WTC11 (cell line): Measurements from ENCODE around the gene CCR1. TPM values are rescaled to one million over a fixed set of nuclear protein-coding genes. Genes with fewer than 3 reads are reported as not detected.

Source experiments
- ATAC-seq: fragments of 200-7000 bp; cut with Tn5 transposase; 2 replicates; pipeline ENCODE4 v1.10.0; 2021; ENCODE audit warnings: mild to moderate bottlenecking, moderate library complexity
- CTCF ChIA-PET: fragments of 300-600 bp; sonication (Branson Sonifier 250); formaldehyde crosslinking; loops from one replicate; lab custom pipeline; 2021; ENCODE audit warnings: antibody characterized with exemption; lab: Charles Lee
- POLR2A ChIA-PET: fragments of 350-600 bp; sonication (Branson Sonifier 250); formaldehyde crosslinking; loops from one replicate; lab custom pipeline; 2021; ENCODE audit warnings: antibody characterized with exemption; lab: Charles Lee
- DNase-seq: peaks from one replicate; pipeline ENCODE4 v3.0.0; 2021; ENCODE audit warnings: low spot score
- H3K27ac Mint-ChIP-seq: 2 replicates; pipeline ENCODE4 v1.8.0; 2021; ENCODE audit warnings: mixed read lengths
- H3K27me3 Mint-ChIP-seq: 2 replicates; pipeline ENCODE4 v1.8.0; 2021; ENCODE audit warnings: low read depth, mild to moderate bottlenecking, moderate library complexity, mixed read lengths
- H3K36me3 Mint-ChIP-seq: 2 replicates; pipeline ENCODE4 v1.8.0; 2021; ENCODE audit warnings: mixed read lengths
- H3K4me1 Mint-ChIP-seq: 2 replicates; pipeline ENCODE4 v1.8.0; 2022; ENCODE audit warnings: mixed read lengths
- H3K4me3 Mint-ChIP-seq: 2 replicates; pipeline ENCODE4 v1.8.0; 2021; ENCODE audit warnings: mild to moderate bottlenecking, moderate library complexity, mixed read lengths
- H3K9me3 Mint-ChIP-seq: 2 replicates; pipeline ENCODE4 v1.8.0; 2021; ENCODE audit warnings: mixed read lengths
- CREM ChIP-seq: sonication (generic); formaldehyde crosslinking; IDR thresholded peaks from 2 replicates; pipeline ENCODE4 v1.8.1; 2022; ENCODE audit warnings: mild to moderate bottlenecking, missing genetic modification reagents, moderate library complexity
- ETV6 ChIP-seq: sonication (generic); formaldehyde crosslinking; IDR thresholded peaks from 2 replicates; pipeline ENCODE4 v1.8.1; 2022; ENCODE audit warnings: mild to moderate bottlenecking, missing genetic modification reagents
- FOXK1 ChIP-seq: sonication (generic); formaldehyde crosslinking; IDR thresholded peaks from 2 replicates; pipeline ENCODE4 v1.8.0; 2022; ENCODE audit warnings: mild to moderate bottlenecking, moderate library complexity, missing genetic modification reagents
- GABPB1 ChIP-seq: sonication (generic); formaldehyde crosslinking; IDR thresholded peaks from 2 replicates; pipeline ENCODE4 v1.8.1; 2023; ENCODE audit warnings: mild to moderate bottlenecking, missing genetic modification reagents
- KAT7 ChIP-seq: sonication (generic); formaldehyde crosslinking; IDR thresholded peaks from 2 replicates; pipeline ENCODE4 v1.8.1; 2023; ENCODE audit warnings: missing genetic modification reagents, mild to moderate bottlenecking, borderline replicate concordance
- NFYB ChIP-seq: sonication (generic); formaldehyde crosslinking; conservative IDR thresholded peaks from 2 replicates; pipeline ENCODE4 v1.8.0; 2022; ENCODE audit warnings: low read depth, missing genetic modification reagents
- PRRX2 ChIP-seq: fragments of 250-450 bp; sonication (Bioruptor Pico); IDR thresholded peaks from 2 replicates; pipeline ENCODE4 v1.8.0; 2021; ENCODE audit warnings: mild to moderate bottlenecking
- RORB ChIP-seq: fragments of 250-450 bp; sonication (Bioruptor Pico); IDR thresholded peaks from 2 replicates; pipeline ENCODE4 v1.9.0; 2021; ENCODE audit warnings: mild to moderate bottlenecking
- ZNF121 ChIP-seq: sonication (generic); formaldehyde crosslinking; IDR thresholded peaks from 2 replicates; pipeline ENCODE4 v1.8.0; 2023; ENCODE audit warnings: missing genetic modification reagents
- ZNF263 ChIP-seq: sonication (generic); formaldehyde crosslinking; IDR thresholded peaks from 2 replicates; pipeline ENCODE4 v1.8.1; 2022; ENCODE audit warnings: low read depth, mild to moderate bottlenecking, moderate library complexity, missing genetic modification reagents
- total RNA-seq: library from RNA; stranded (reverse); gene quantifications from 3 replicates; pipeline ENCODE4 v1.2.3, GENCODE V29; 2021
- TF ChIP-seq, protein P1 (sequence below): sonication (generic); formaldehyde crosslinking; IDR thresholded peaks from 2 replicates; pipeline ENCODE4 v1.8.1; 2023; ENCODE audit warnings: mild to moderate bottlenecking, moderate library complexity, missing genetic modification reagents
- TF ChIP-seq, protein P2 (sequence below): fragments of 200-600 bp; IDR thresholded peaks from 2 replicates; pipeline ENCODE4 v1.8.0; 2022; ENCODE audit warnings: antibody characterized with exemption
- TF ChIP-seq, protein P3 (sequence below): fragments of 250-450 bp; sonication (Bioruptor Pico); IDR thresholded peaks from 2 replicates; pipeline ENCODE4 v2.1.2; 2022; ENCODE audit warnings: mild to moderate bottlenecking, moderate library complexity
- TF ChIP-seq, protein P4 (sequence below): sonication (generic); formaldehyde crosslinking; IDR thresholded peaks from 2 replicates; pipeline ENCODE4 v1.8.0; 2022; ENCODE audit warnings: mild to moderate bottlenecking, missing genetic modification reagents
- TF ChIP-seq, protein P5 (sequence below): fragments of 250-450 bp; sonication (Bioruptor Pico); IDR thresholded peaks from 2 replicates; pipeline ENCODE4 v1.9.0; 2021; ENCODE audit warnings: mild to moderate bottlenecking
- TF ChIP-seq, protein P6 (sequence below): sonication (generic); formaldehyde crosslinking; IDR thresholded peaks from 2 replicates; pipeline ENCODE4 v1.8.1; 2022; ENCODE audit warnings: mild to moderate bottlenecking, moderate library complexity, missing genetic modification reagents

Gene CCR1
- total RNA-seq, 1 experiment from 2014 or later = not detected

GRCh38 chr3:46183330-46183729 lies 24.8 kb downstream of the CCR1 start (continued):
- TF ChIP-seq, protein P1, sequence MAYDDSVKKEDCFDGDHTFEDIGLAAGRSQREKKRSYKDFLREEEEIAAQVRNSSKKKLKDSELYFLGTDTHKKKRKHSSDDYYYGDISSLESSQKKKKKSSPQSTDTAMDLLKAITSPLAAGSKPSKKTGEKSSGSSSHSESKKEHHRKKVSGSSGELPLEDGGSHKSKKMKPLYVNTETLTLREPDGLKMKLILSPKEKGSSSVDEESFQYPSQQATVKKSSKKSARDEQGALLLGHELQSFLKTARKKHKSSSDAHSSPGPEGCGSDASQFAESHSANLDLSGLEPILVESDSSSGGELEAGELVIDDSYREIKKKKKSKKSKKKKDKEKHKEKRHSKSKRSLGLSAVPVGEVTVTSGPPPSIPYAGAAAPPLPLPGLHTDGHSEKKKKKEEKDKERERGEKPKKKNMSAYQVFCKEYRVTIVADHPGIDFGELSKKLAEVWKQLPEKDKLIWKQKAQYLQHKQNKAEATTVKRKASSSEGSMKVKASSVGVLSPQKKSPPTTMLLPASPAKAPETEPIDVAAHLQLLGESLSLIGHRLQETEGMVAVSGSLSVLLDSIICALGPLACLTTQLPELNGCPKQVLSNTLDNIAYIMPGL (CRISPR knock-in tag) = no peak
- no peak for TF ChIP-seq FOXK1
- TF ChIP-seq KAT7 (CRISPR knock-in tag) = no peak

- Mint-ChIP-seq H3K4me1 (no peaks in the 10 kb centered on the region), H3K27me3 (peaks cover 15% of the 10 kb centered on the region), H3K4me3 (no peak overlapping the region), H3K27ac (no peak overlapping the region), H3K36me3 (no peaks in the 10 kb centered on the region), H3K9me3 (peaks cover 47% of the 10 kb centered on the region)
- ATAC-seq (no peak), DNase-seq (no peak)
- CTCF ChIA-PET = no interaction called here
- TF ChIP-seq NFYB = no peak
- no peak for TF ChIP-seq GABPB1
- TF ChIP-seq, protein P2, sequence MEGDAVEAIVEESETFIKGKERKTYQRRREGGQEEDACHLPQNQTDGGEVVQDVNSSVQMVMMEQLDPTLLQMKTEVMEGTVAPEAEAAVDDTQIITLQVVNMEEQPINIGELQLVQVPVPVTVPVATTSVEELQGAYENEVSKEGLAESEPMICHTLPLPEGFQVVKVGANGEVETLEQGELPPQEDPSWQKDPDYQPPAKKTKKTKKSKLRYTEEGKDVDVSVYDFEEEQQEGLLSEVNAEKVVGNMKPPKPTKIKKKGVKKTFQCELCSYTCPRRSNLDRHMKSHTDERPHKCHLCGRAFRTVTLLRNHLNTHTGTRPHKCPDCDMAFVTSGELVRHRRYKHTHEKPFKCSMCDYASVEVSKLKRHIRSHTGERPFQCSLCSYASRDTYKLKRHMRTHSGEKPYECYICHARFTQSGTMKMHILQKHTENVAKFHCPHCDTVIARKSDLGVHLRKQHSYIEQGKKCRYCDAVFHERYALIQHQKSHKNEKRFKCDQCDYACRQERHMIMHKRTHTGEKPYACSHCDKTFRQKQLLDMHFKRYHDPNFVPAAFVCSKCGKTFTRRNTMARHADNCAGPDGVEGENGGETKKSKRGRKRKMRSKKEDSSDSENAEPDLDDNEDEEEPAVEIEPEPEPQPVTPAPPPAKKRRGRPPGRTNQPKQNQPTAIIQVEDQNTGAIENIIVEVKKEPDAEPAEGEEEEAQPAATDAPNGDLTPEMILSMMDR = no peak
- TF ChIP-seq PRRX2 (CRISPR knock-in tag) = no peak
- TF ChIP-seq ZNF263 = no peak
- TF ChIP-seq, protein P3, sequence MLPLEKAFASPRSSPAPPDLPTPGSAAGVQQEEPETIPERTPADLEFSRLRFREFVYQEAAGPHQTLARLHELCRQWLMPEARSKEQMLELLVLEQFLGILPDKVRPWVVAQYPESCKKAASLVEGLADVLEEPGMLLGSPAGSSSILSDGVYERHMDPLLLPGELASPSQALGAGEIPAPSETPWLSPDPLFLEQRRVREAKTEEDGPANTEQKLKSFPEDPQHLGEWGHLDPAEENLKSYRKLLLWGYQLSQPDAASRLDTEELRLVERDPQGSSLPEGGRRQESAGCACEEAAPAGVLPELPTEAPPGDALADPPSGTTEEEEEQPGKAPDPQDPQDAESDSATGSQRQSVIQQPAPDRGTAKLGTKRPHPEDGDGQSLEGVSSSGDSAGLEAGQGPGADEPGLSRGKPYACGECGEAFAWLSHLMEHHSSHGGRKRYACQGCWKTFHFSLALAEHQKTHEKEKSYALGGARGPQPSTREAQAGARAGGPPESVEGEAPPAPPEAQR (CRISPR knock-in tag) = no peak
- no peak for TF ChIP-seq RORB
- TF ChIP-seq, protein P4, sequence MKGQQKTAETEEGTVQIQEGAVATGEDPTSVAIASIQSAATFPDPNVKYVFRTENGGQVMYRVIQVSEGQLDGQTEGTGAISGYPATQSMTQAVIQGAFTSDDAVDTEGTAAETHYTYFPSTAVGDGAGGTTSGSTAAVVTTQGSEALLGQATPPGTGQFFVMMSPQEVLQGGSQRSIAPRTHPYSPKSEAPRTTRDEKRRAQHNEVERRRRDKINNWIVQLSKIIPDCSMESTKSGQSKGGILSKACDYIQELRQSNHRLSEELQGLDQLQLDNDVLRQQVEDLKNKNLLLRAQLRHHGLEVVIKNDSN = no peak
- TF ChIP-seq ZNF121 (CRISPR knock-in tag) = no peak
- TF ChIP-seq, protein P5, sequence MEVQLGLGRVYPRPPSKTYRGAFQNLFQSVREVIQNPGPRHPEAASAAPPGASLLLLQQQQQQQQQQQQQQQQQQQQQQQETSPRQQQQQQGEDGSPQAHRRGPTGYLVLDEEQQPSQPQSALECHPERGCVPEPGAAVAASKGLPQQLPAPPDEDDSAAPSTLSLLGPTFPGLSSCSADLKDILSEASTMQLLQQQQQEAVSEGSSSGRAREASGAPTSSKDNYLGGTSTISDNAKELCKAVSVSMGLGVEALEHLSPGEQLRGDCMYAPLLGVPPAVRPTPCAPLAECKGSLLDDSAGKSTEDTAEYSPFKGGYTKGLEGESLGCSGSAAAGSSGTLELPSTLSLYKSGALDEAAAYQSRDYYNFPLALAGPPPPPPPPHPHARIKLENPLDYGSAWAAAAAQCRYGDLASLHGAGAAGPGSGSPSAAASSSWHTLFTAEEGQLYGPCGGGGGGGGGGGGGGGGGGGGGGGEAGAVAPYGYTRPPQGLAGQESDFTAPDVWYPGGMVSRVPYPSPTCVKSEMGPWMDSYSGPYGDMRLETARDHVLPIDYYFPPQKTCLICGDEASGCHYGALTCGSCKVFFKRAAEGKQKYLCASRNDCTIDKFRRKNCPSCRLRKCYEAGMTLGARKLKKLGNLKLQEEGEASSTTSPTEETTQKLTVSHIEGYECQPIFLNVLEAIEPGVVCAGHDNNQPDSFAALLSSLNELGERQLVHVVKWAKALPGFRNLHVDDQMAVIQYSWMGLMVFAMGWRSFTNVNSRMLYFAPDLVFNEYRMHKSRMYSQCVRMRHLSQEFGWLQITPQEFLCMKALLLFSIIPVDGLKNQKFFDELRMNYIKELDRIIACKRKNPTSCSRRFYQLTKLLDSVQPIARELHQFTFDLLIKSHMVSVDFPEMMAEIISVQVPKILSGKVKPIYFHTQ = no peak
- no peak for TF ChIP-seq ETV6 (CRISPR knock-in tag)
- no peak for TF ChIP-seq CREM (CRISPR knock-in tag)
- TF ChIP-seq, protein P6, sequence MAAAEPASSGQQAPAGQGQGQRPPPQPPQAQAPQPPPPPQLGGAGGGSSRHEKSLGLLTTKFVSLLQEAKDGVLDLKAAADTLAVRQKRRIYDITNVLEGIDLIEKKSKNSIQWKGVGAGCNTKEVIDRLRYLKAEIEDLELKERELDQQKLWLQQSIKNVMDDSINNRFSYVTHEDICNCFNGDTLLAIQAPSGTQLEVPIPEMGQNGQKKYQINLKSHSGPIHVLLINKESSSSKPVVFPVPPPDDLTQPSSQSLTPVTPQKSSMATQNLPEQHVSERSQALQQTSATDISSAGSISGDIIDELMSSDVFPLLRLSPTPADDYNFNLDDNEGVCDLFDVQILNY (CRISPR knock-in tag) = no peak
- POLR2A ChIA-PET = no interaction called here
Observed at GRCh38 chr3:46168583-46169345, 39.3 kb downstream of the CCR1 start.
